Neuron (in vitro differentiated cells): ENCODE results near the gene C9orf78.
"Not testable (repeated sequence)": the region's sequence is repeated elsewhere in the genome, so short reads cannot be mapped to it uniquely, and the experiment has no call there.

ENCODE experiments used
- H2AFZ ChIP-seq: one replicate; pipeline ENCODE4 v1.6.1; 2013; ENCODE audit warnings: low read depth, mild to moderate bottlenecking, inconsistent platforms, low read length, moderate library complexity
- H3K27me3 ChIP-seq: one replicate; pipeline ENCODE4 v1.6.1; 2013; ENCODE audit warnings: low read length; ENCODE audit not compliant: insufficient read depth
- H3K36me3 ChIP-seq: one replicate; pipeline ENCODE4 v1.6.1; 2013; ENCODE audit warnings: low read length; ENCODE audit not compliant: insufficient read depth
- H3K4me1 ChIP-seq: one replicate; pipeline ENCODE4 v1.6.1; 2013; ENCODE audit warnings: low read length; ENCODE audit not compliant: insufficient read depth
- H3K4me3 ChIP-seq: 2 replicates; pipeline ENCODE4 v1.5.1; 2013; ENCODE audit warnings: mild to moderate bottlenecking, low read length, moderate library complexity
- H3K9me3 ChIP-seq: one replicate; pipeline ENCODE4 v1.6.1; 2013; ENCODE audit warnings: low read length

C9orf78 gene

GRCh38 chr9:129806061-129806460, 29.0 kb downstream of the C9orf78 start:
- no peak overlapping the region for H3K4me3 ChIP-seq
- H3K36me3 ChIP-seq, result peaks cover 22% of the 10 kb centered on the region
- no peaks in the 10 kb centered on the region for H3K27me3 ChIP-seq
- H2AFZ ChIP-seq, result no peak overlapping the region
- no peaks in the 10 kb centered on the region for H3K9me3 ChIP-seq
- H3K4me1 ChIP-seq, result peaks cover 9% of the 10 kb centered on the region

- peak overlapping the region; percentile 92 for H3K4me3 ChIP-seq
- H3K27me3 ChIP-seq, result no peaks in the 10 kb centered on the region
- no peaks in the 10 kb centered on the region for H3K9me3 ChIP-seq
- peak overlapping the region; percentile 87 for H2AFZ ChIP-seq
- peaks cover 5% of the 10 kb centered on the region for H3K36me3 ChIP-seq
- peaks cover 9% of the 10 kb centered on the region for H3K4me1 ChIP-seq
These were observed 31.4 kb downstream of the C9orf78 start for GRCh38 chr9:129803676-129804060.

GRCh38 chr9:129802833-129803675, 32.0 kb downstream of the C9orf78 start, which contains the start of gene TOR1B:
Gene TOR1B, plus strand, starts transcription at chr9:129803184. Its CDS starts 29 bp downstream, at chr9:129803213.
- Histone ChIP-seq H3K4me3 (peak within 1 kb of the TSS; percentile 92), H3K9me3 (no peaks in the 10 kb centered on the region), H3K27me3 (no peaks in the 10 kb centered on the region), H2AFZ (peak within 1 kb of the TSS; percentile 87), H3K4me1 (peaks cover 9% of the 10 kb centered on the region), H3K36me3 (peaks cover 5% of the 10 kb centered on the region)

DNA sequence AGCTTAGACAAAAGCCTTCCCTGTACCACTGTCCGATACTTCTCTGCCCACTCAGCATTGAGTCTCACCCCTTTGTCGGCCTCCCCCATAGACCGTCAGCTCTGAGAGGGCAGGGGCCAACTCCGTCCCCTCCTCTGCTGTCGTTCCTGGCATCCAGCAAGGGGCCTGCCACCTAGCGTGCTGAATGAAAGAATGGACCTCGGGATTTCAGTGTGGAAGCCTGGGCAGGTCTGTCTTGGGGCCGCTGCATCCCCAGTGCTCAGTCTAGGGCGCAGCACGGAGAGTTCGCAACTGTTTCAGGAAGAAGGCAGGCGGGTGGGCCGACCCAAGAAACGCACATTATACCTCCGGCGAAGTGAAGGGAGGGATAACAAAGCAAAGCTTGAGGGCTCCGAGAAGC, 33.6 kb downstream of the C9orf78 start:
- Histone ChIP-seq H3K27me3 (no peaks in the 10 kb centered on the region), H3K4me1 (peaks cover 9% of the 10 kb centered on the region), H3K4me3 (no peak overlapping the region), H2AFZ (no peak overlapping the region), H3K9me3 (no peaks in the 10 kb centered on the region), H3K36me3 (no peaks in the 10 kb centered on the region)

DNA sequence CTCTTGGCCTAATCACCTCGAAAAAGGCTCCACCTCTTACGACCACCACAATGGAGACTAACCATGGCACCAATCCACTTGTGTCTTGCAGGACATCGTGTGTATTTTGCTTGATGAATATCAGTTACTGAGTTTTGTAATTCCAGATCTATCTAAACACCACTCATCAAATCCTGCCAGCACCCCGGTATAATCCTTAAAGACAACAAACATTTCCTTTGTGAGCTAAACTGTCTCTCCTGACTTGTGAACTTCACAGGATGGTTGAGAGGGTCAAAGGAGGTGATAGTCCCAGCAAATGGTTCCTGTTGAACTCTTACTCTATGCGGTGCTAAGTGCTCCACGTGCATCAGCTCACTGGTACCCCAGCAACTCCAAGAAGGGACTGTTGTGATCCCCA, 36.1 kb downstream of the C9orf78 start:
- Histone ChIP-seq H3K9me3 (no peaks in the 10 kb centered on the region), H3K36me3 (no peaks in the 10 kb centered on the region), H3K4me3 (no peak overlapping the region), H2AFZ (no peak overlapping the region), H3K4me1 (peaks cover 5% of the 10 kb centered on the region), H3K27me3 (peaks cover 15% of the 10 kb centered on the region)

DNA sequence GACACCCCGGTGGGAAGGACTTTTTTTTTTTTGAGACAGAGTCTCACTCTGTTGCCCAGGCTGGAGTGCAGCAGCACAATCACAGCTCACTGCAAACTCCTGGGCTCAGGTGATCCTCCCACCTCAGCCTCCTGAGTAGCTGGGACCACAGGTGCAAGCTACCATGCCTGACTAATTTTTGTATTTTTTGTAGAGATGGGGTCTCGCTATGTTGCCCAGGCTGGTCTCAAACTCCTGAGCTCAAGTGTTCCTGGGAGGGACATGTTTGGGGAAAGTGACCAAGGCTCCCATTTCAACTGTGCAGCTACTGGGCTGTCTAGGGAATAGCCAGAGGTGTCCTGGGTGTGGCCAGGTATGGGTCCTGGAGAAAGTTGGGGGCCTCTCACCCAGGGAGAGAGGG, 39.0 kb downstream of the C9orf78 start:
- not testable (repeated sequence) for H3K4me3 ChIP-seq, H3K36me3 ChIP-seq, H3K9me3 ChIP-seq, H2AFZ ChIP-seq, H3K4me1 ChIP-seq
- H3K27me3 ChIP-seq, result peaks cover 15% of the 10 kb centered on the region

DNA sequence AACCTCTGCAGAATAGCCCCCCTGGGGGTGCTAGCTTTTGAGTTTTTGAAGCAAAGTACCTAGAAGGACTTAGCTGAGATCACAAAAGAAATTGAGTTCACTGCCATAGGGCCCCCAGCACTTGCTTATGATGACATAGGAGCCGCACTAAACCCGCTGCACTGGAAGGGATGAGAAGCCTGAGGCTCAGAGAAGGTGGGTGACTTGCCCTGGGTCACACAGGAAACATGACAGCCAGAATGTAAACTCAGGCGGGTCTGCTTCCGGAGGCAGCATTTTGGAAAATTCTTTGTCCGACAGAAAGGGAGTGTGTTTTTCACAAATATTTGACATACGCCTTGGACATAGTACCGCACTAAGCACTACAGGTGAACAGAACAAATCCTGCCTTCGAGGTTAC, 40.5 kb downstream of the C9orf78 start:
- H3K4me1 ChIP-seq, result no peaks in the 10 kb centered on the region
- H3K9me3 ChIP-seq, result no peaks in the 10 kb centered on the region
- H2AFZ ChIP-seq, result no peak overlapping the region
- no peaks in the 10 kb centered on the region for H3K36me3 ChIP-seq
- H3K4me3 ChIP-seq, result no peak overlapping the region
- peaks cover 15% of the 10 kb centered on the region for H3K27me3 ChIP-seq

DNA sequence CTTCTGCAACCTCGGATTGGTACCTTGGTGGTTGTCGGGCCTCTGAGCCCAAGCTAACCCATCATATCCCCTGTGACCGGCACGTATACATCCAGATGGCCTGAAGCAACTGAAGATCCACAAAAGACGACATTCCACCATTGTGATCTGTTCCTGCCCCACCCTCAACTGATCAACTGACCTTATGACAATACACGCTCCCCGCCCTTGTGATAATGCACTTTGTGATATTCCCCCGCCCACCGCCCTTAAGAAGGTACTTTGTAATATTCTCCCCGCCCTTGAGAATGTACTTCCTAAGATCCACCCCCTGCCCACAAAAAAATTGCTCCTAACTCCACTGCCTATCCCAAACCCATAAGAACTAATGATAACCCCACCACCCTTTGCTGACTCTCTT, 48.6 kb downstream of the C9orf78 start:
- H3K36me3 ChIP-seq, result no peaks in the 10 kb centered on the region
- H2AFZ ChIP-seq, result no peak overlapping the region
- H3K9me3 ChIP-seq, result no peaks in the 10 kb centered on the region
- no peaks in the 10 kb centered on the region for H3K27me3 ChIP-seq
- no peaks in the 10 kb centered on the region for H3K4me1 ChIP-seq
- no peak overlapping the region for H3K4me3 ChIP-seq

DNA sequence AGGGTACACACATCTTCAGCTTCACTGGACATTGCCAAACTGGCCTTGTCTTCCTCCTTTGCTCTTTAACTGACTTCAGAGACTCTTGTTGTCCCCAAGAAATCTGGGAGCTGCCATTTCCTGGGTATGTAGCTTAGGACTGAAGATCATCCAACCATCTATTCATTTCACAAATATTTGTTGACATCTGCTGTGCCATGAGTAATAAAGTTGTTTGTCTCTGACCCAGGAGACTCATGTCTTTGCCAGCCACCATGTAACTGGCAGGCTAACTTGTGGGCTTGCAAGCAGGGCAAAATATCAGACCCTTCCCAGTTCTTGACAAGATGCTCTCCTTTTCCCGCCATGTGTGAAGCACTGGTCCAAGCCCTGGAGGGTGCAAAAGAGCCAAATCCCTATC, 49.2 kb downstream of the C9orf78 start:
- Histone ChIP-seq H3K4me1 (no peaks in the 10 kb centered on the region), H3K4me3 (no peak overlapping the region), H2AFZ (no peak overlapping the region), H3K36me3 (no peaks in the 10 kb centered on the region), H3K27me3 (no peaks in the 10 kb centered on the region), H3K9me3 (no peaks in the 10 kb centered on the region)

DNA sequence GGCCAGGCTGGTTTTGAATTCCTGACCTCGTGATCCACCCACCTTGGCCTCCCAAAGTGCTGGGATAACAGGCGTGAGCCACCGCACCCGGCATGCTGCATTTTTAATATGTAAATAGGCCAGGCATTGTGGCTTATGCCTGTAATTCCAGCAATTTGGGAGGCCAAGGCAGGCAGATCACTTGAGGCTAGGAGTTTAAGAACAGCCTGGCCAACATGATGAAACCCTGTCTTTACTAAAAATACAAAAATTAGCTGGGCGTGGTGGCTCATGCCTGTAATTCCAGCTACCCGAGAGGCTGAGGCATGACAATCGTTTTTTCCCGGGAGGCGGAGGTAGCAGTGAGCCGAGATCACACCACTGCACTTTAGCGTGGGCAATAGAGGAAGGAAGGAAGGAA, 50.1 kb downstream of the C9orf78 start:
- H2AFZ ChIP-seq, H3K4me1 ChIP-seq: not testable (repeated sequence)

GRCh38 chr9:129783516-129784361, 51.3 kb downstream of the C9orf78 start:
- Histone ChIP-seq H3K9me3 (no peaks in the 10 kb centered on the region), H3K27me3 (no peaks in the 10 kb centered on the region), H3K4me1 (no peaks in the 10 kb centered on the region), H3K36me3 (no peaks in the 10 kb centered on the region), H3K4me3 (no peak overlapping the region), H2AFZ (no peak overlapping the region)

More for the DNA sequence above, 50.1 kb downstream of the C9orf78 start:
- not testable (repeated sequence) for H3K4me3 ChIP-seq, H3K27me3 ChIP-seq, H3K9me3 ChIP-seq, H3K36me3 ChIP-seq

GRCh38 chr9:129781981-129782380, 53.1 kb downstream of the C9orf78 start:
- no peaks in the 10 kb centered on the region for H3K9me3 ChIP-seq
- H3K27me3 ChIP-seq, result no peaks in the 10 kb centered on the region
- no peak overlapping the region for H3K4me3 ChIP-seq
- peaks cover 8% of the 10 kb centered on the region for H3K4me1 ChIP-seq
- no peaks in the 10 kb centered on the region for H3K36me3 ChIP-seq
- H2AFZ ChIP-seq, result no peak overlapping the region

DNA sequence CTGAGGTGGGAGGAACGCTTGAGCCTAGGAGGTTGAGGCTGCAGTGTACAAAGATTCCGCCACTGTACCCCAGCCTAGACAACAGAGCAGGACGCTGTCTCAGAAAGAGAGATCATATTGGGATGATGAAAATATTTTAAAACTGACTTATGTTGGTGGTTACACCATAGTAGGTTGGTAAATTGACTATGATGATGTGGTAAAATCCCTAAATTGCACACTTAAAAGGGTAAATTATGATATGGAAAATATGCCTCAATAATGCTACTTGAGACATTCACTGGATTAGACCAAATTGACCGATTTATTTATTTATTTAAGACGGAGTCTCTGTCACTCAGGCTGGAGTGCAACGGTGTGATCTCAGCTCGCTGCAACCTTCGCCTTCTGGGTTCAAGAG, 53.9 kb downstream of the C9orf78 start:
- peaks cover 13% of the 10 kb centered on the region for H3K4me1 ChIP-seq
- no peaks in the 10 kb centered on the region for H3K36me3 ChIP-seq
- H2AFZ ChIP-seq, result no peak overlapping the region
- H3K27me3 ChIP-seq, result no peaks in the 10 kb centered on the region
- H3K4me3 ChIP-seq, result no peak overlapping the region
- H3K9me3 ChIP-seq, result no peaks in the 10 kb centered on the region
